ENCODE results near the gene EIF4E1B.
"Not testable (repeated sequence)": the region's sequence is repeated elsewhere in the genome, so short reads cannot be mapped to it uniquely, and the experiment has no call there.

The EIF4E1B gene, protein sequence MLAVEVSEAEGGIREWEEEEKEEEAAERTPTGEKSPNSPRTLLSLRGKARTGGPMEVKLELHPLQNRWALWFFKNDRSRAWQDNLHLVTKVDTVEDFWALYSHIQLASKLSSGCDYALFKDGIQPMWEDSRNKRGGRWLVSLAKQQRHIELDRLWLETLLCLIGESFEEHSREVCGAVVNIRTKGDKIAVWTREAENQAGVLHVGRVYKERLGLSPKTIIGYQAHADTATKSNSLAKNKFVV

DNA sequence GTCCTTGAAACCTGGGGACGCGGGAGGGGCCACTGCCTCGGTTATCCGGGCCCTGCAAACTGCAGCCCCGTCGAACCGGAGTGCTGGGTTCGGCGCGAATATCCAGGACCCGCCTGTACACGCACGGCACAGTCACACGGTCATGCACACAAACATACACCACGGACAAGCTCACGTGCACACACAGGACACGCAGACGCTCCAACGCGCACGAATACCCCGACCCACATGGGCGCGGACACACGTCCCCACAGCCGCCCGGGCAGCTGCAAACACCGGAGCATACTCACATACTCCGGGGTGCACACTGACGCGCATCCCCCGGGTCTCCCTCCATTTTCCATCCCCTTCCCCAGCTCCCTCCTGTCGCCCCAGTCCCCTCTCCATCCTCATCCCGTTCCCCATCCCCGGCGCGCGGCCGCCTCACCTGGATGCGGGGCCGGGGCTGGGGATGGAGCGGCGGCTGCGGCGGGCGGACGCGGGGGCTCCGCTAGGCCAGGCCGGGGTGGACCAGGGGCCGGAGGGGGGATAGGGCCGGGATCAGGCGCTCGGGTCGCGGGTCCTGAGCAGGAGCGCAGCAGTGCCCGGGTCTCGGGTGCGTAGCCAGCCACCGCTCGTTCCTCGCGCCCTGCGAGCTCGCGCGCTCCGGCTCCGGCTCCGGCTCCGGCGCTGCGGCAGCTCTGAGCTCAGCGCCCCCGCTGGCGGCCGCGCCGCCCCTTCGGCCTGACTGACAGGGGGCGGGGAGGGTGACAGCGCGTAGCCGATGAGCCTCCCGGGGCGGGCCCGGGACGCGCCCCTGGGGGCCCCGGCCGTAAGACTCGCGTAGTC lies at the start of gene EIF4E1B, which contains the start of gene SNCB:
Gene EIF4E1B (plus strand): TSS at position 823 of the 828 bp plus-strand sequence. CDS start 12,113 bp downstream, outside the sequence.
Gene SNCB (minus strand): TSS at position 682 of the 828 bp plus-strand sequence. CDS start 880 bp downstream, outside the sequence.
- DNase-seq, result no peak

GRCh38 chr5:176581361-176581760 lies 49.1 kb upstream of the EIF4E1B start:
- DNase-seq, result no peak

DNA sequence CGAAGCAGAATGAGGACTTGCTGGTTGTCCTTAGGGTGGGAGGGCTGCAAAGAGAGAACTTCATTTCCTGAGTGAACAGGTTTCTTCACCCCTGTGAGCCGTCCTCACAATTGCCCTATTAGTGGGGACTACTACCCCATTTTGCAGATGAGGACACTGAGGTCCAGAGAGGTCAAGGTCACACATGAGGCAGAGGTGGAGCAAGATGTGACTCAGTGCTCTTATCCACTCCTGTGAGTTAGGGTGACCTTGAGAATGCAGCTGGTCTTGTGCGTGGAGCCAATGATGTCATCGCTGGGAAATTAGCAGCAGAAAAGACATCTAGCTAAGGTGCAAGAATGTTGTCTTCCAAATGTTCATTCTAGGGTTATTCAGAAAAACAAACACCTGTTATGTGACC lies 47.4 kb upstream of the EIF4E1B start:
- DNase-seq, result no peak

GRCh38 chr5:176587398-176587797 lies 43.1 kb upstream of the EIF4E1B start:
- no peak for DNase-seq

- DNase-seq, result no peak
These were observed 42.2 kb upstream of the EIF4E1B start for GRCh38 chr5:176588297-176588696.

DNA sequence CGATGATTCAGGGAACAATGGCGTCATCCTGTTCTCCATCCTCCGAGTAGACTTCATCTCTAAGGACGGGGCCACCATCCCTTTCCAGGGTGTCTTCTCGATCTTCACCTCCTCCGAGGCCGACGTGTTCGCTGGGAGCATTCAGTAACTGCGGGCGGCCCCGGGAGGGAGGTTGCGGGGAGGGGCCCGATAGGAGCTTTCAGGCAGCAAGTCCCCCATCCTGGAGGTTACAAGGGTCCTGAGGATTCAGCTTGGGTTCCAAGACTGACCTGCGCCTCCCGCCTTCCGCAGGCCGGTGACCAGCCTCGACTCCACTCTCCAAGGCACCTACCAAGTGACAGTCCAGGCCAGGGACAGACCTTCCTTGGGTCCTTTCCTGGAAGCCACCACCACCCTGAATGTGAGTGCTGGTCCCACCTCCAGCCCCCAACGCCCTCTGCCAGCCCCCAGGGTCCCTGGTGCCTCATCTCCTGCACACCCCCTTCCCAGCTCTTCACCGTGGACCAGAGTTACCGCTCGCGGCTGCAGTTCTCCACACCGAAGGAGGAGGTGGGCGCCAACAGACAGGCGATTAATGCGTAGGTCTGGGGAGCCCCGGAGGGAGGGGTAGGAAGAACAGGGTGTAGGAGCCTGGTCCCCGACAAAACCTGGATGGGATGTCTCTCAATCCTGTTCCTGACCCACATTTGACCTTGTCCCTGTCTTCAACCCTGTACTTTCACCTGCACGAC lies 41.3 kb upstream of the EIF4E1B start:
- DNase-seq, result no peak

DNA sequence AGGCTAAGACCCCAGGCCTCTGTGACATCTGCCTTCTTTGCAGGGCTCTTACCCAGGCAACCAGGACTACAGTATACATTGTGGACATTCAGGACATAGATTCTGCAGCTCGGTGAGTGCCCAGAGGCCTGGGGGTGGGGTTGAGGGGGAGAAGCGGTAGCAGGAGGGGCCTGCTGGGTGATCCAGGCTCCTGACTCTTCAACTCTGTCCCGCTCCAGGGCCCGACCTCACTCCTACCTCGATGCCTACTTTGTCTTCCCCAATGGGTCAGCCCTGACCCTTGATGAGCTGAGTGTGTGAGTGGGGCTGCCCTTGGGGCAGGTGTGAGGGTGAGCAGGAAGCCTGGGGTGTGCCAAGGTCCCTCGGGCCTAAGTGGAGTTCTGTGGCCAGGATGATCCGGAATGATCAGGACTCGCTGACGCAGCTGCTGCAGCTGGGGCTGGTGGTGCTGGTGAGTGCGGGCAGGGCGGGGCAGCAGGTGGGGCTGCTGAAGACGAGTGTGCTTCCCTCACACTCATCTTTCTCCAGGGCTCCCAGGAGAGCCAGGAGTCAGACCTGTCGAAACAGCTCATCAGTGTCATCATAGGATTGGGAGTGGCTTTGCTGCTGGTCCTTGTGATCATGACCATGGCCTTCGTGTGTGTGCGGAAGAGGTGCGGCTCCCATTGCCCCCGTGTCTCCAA lies 40.3 kb upstream of the EIF4E1B start:
- no peak for DNase-seq

- not testable (repeated sequence) for DNase-seq
These were observed 38.8 kb upstream of the EIF4E1B start for GRCh38 chr5:176591667-176592066.

- DNase-seq, result no peak
These were observed 37.9 kb upstream of the EIF4E1B start for GRCh38 chr5:176592573-176592972.

DNA sequence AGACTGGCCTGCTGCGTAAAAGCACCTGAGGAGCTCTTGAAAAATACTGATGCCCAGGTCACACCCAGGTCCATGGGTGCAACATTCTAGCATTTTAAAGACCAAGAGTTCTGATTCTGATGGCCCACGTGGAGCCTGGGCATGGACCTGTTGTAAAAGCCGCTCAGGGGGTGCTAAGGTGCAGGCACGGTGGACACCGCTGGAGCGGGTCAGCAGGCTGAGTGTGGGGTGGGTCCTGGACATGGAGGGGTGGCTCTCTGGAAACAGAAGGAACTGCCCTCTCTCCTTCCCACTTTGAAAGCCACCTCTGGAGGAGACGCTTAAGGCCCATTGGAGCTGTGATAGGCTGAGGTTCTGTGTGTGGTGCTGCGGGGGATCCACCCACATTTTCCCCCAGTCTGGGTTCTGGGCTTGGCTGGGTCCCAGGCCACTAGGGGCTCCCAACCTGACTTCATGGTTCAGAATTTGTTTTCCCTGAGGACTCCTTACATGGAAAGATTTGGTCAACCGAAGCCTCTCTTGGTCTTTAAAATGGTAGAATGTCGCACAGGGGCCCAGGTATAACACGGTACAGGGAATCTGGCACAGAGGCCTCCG lies 37.1 kb upstream of the EIF4E1B start:
- DNase-seq, result no peak

GRCh38 chr5:176594554-176594953 lies 35.9 kb upstream of the EIF4E1B start:
- no peak for DNase-seq

DNA sequence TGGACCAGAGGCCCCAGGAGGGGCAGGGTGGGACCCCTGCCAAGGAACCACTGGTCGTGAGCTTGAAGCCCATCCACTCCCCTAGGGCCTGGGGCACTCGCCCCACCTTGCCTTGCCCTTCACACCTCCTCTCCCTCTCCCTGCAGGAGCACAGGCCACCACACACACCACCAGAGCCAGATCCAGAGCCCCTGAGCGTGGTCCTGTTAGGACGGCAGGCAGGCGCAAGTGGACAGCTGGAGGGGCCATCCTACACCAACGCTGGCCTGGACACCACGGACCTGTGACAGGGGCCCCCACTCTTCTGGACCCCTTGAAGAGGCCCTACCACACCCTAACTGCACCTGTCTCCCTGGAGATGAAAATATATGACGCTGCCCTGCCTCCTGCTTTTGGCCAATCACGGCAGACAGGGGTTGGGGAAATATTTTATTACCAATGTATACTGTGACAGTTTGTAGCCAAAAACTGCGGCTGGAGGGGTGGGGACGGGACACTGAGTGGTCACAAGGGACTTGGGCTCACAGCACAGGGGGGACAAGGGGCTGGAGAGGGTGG lies 35.0 kb upstream of the EIF4E1B start:
- DNase-seq, result no peak

DNA sequence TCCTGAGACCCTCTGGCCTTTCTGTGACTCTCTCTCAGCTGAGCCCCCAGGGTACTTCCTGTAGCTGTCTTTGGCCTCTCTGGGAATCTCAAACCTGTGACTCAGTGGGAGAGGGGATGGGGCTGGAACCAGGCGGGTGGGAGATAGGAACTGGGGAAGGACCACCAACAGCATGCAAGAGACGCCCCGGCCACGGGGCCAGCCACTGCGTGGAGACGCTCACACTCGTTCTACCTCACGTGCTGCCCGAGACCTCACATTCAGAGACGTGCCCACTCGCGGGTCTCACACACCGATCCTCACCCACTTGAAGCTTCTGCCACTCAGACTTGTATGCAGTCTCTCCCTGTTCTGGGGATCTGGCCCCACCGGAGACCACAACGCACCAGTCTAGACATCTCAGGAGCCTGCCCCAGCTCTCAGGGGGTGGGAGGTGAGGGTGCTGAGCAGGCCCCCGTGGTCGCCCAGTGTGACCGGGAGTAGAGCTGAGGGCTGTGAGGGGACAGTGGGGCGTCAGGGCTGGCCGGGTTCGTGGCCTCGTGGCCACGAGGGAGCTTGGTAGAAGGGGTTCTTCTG lies 34.3 kb upstream of the EIF4E1B start:
- no peak for DNase-seq

GRCh38 chr5:176596689-176597416 lies 33.6 kb upstream of the EIF4E1B start:
- peak in 1 of 2 donors; percentile 16 for DNase-seq

DNA sequence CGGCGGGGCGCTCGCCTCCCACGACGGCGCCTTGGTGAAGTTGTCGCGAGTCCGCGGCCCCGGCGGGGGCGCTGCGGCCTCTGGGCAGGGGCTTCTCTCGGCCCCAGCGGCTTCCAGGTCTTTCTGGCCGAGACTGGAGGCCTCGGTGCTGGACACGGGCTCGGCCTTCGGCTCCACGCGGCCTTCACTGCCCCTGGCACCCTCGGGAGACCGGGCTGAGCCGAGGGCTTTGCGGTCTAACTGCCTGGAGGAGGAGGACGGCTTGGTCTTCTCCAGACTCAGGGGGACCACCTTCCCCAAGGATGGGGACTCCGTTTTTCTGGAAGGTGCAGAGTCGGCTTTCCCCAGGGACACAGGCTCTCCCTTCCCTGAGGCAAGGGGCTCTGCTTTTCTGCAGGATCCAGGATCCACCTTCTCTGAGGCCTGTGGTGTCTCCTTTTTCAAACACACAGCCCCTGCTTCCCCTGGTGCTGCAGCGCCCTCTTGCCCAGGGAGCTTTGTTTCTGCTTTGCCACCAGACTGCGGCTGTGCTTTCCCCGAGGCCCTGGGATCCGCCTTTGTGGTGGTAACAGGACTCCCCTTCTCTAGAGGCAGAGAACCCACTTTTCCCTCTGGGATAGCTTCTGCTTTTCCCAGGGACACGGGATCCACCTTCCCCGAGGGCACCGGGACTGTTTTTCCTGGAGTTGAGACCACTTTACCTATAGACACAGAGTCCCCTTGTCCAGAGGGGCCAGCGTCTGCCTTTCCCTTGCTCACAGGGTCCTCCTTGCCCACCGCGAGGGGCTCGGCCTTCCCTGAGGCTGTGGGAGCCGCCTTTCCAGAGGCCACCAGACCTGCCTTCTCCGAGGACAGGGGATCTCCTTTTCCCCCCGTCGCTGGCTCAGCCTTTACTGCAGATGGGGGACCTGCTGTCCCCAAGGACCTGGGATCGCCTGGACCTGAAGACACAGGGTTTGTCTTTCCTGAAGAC lies 32.8 kb upstream of the EIF4E1B start:
- no peak for DNase-seq

GRCh38 chr5:176599749-176600430 lies 30.6 kb upstream of the EIF4E1B start:
- DNase-seq, result not testable (repeated sequence)

DNA sequence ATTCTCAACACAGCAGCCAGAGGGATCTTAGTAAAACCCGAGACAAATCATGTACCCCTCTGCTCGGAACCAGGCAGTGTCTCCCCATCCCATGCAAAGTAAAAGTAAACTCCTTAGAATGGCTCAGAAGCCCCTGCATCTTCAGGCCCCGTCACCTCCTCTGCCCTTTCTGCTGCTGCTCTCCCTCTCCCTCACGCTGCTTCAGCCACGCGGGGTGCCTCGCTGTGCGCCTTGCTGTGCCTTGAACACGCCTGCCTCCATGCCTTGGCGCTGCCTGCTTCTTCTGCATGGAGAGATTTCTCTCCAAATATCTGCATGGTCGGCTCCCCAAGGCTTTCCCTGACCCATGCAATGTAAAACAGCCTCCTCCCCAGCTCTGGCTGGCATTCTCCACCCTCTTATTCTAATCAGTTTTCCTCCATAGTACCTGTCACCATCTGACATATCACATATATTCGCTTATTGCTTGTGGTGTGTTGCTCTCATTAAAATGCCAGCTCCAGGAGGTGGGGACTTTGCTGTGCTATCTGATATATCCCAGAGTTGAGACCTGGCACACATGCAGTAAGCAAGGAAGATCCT lies 28.5 kb upstream of the EIF4E1B start:
- no peak for DNase-seq

DNA sequence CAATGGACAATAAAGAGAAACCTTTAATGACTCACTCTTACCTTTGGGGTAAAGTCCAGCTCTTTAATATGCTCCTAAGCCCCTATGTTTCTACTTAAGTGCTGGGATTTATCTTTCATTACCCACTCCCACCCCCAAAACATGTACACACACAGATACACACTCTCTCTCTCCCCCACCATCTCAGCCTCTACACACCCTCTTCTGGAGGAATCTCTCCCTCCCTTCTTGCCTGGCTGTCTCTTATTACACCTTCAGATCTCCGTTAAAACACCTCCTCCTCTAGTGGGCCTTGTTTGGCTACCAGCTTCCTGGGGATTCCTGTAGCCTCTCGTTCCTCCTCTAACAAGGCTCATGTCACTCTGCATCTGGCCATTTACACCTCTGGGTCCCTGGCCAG lies 27.4 kb upstream of the EIF4E1B start:
- no peak for DNase-seq

DNA sequence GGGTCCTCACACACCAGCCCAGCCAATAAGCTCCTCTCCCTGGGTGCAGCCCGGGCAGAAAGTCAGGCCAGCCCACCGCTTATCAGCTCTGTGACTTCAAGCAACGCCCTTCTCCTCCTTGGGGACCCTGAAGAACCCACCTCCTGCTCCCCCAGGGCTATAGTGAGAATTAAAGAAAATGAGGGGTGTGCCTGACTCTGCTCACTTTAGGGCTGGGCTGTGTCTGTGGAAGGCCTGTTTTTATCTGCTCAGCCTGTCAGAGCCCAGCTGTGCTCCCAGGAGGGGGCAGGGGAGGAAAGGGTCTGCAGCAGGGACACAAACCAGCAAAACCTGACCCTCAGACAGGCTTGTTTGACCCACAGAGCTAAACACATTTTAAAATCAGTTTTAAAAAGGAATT lies 24.4 kb upstream of the EIF4E1B start:
- DNase-seq, result no peak
